Thyroid gland (tissue), 4 donors: ENCODE data around the gene ADARB2. TPM values are rescaled to one million over a fixed set of nuclear protein-coding genes. Genes with fewer than 3 reads are reported as not detected.

Experiments
- DNase-seq, 2 donors: peaks; one replicate each; pipeline ENCODE4 v3.0.0-alpha.2; 2019
- H3K27ac ChIP-seq, 3 donors: fragments of 200-600 bp; sonication (generic); 1 replicate in 2 of 3; 2 replicates in 1 of 3; pipeline ENCODE4 v1.5.1; 2016 to 2019; ENCODE audit warnings: mild to moderate bottlenecking in 1 of 3, moderate library complexity in 1 of 3
- H3K27me3 ChIP-seq: fragments of 200-600 bp; sonication (generic); one replicate; pipeline ENCODE4 v1.5.1; 2019
- H3K36me3 ChIP-seq, 2 donors: fragments of 200-600 bp; sonication (generic); one replicate each; pipeline ENCODE4 v1.5.1; 2016 to 2019
- H3K4me1 ChIP-seq, 2 donors: fragments of 200-600 bp; sonication (generic); one replicate each; pipeline ENCODE4 v1.5.1; 2017 to 2019
- H3K4me3 ChIP-seq, 3 donors: fragments of 200-600 bp; sonication (generic); replicated peaks in 1 of 3; 1 replicate in 2 of 3; 2 replicates in 1 of 3; pipeline ENCODE4 v1.5.1; 2016; ENCODE audit warnings: mild to moderate bottlenecking in 1 of 3
- H3K9me3 ChIP-seq: fragments of 200-600 bp; sonication (generic); one replicate; pipeline ENCODE4 v1.5.1; 2017
- CTCF ChIP-seq, 6 experiments: fragments of 200-600 bp in 3 of 6; fragments of 450-650 bp in 3 of 6; sonication (generic) in 3 of 6; IDR thresholded peaks; one replicate each; pipeline ENCODE4 v1.5.1; 2016 to 2019; ENCODE audit warnings: antibody characterized with exemption in 6 of 6, mild to moderate bottlenecking in 2 of 6, inconsistent platforms in 1 of 6, moderate library complexity in 1 of 6
- POLR2A ChIP-seq, 2 donors: fragments of 450-650 bp; IDR thresholded peaks; one replicate each; pipeline ENCODE4 v1.6.1; 2017; ENCODE audit warnings: antibody characterized with exemption in 2 of 2, mild to moderate bottlenecking in 2 of 2, moderate library complexity in 1 of 2
- WGBS, 2 donors: methylation state at CpG; one replicate each; pipeline ENCODE4 v1.1.5; 2017; 5-methylcytosine and 5-hydroxymethylcytosine counted together
- intact Hi-C: fragments of 100-400 bp; cut with DNase I; formaldehyde crosslinking; loops from one replicate; pipeline ENCODE4 v1.15.1; 2023
- total RNA-seq, 4 donors: library from RNA; depleted of rRNA; stranded (reverse); fragments of >200 nt; gene quantifications; one replicate each; pipeline ENCODE4 v1.2.3, GENCODE V29; 2016

The ADARB2 gene
- total RNA-seq, 4 donors from 2014 or later, result 0.08 to 0.15 TPM; not detected in 2

GRCh38 chr10:1153805-1154351, 583.4 kb downstream of the ADARB2 start:
- Histone ChIP-seq H3K36me3 (no peaks in the 10 kb centered on the region), H3K27ac (no peak overlapping the region), H3K4me1 (no peaks in the 10 kb centered on the region), H3K4me3 (no peak overlapping the region), H3K9me3 (no peaks in the 10 kb centered on the region), H3K27me3 (no peaks in the 10 kb centered on the region)
- TF ChIP-seq CTCF (IDR thresholded peaks at IDR 0.05) (no peak), POLR2A (IDR thresholded peaks at IDR 0.05) (no peak)
- WGBS, 2 donors, result 68 to 74% methylated on average over 20 of the region's 20 CpGs
- intact Hi-C loops, result no loop called here
- DNase-seq, result no peak

- Histone ChIP-seq H3K9me3 (no peaks in the 10 kb centered on the region), H3K4me3 (no peak overlapping the region)
- no peak for DNase-seq
Observed at GRCh38 chr10:1153251-1153763, 584.0 kb downstream of the ADARB2 start.

GRCh38 chr10:1152386-1153250, 584.7 kb downstream of the ADARB2 start:
- Histone ChIP-seq H3K4me3 (no peak overlapping the region), H3K27ac (no peak overlapping the region), H3K36me3 (no peaks in the 10 kb centered on the region), H3K9me3 (no peaks in the 10 kb centered on the region), H3K4me1 (no peaks in the 10 kb centered on the region), H3K27me3 (no peaks in the 10 kb centered on the region)
- intact Hi-C loops, result no loop called here
- TF ChIP-seq POLR2A (IDR thresholded peaks at IDR 0.05) (no peak), CTCF (IDR thresholded peaks at IDR 0.05) (no peak)
- no peak for DNase-seq
- WGBS, 2 donors, result 87 to 92% methylated on average over 25 to 31 of the region's 32 CpGs

More at GRCh38 chr10:1153251-1153763, 584.0 kb downstream of the ADARB2 start:
- Histone ChIP-seq H3K27me3 (no peaks in the 10 kb centered on the region), H3K36me3 (no peaks in the 10 kb centered on the region), H3K27ac (no peak overlapping the region), H3K4me1 (no peaks in the 10 kb centered on the region)
- WGBS, 2 donors, result 85 to 90% methylated on average over 6 of the region's 6 CpGs
- intact Hi-C loops, result no loop called here
- TF ChIP-seq POLR2A (IDR thresholded peaks at IDR 0.05) (no peak), CTCF (IDR thresholded peaks at IDR 0.05) (no peak)

GRCh38 chr10:1151076-1152033, 586.0 kb downstream of the ADARB2 start:
- no peak for TF ChIP-seq CTCF (IDR thresholded peaks at IDR 0.05)
- no peak for TF ChIP-seq POLR2A (IDR thresholded peaks at IDR 0.05)
- Histone ChIP-seq H3K9me3 (no peaks in the 10 kb centered on the region), H3K4me1 (no peaks in the 10 kb centered on the region), H3K36me3 (no peaks in the 10 kb centered on the region), H3K27ac (no peak overlapping the region), H3K27me3 (no peaks in the 10 kb centered on the region), H3K4me3 (no peak overlapping the region)
- intact Hi-C loops, result no loop called here
- no peak for DNase-seq
- 66 to 75% methylated on average over 12 to 15 of the region's 15 CpGs for WGBS, 2 donors
